Peyer's patch (tissue), 4 donors: Measurements from ENCODE around the gene GTF2H3. TPM values are rescaled to one million over a fixed set of nuclear protein-coding genes. Genes with fewer than 3 reads are reported as not detected.

Experiments used
- DNase-seq, 3 donors: peaks; one replicate each; pipeline ENCODE4 v3.0.0-alpha.2; 2017 to 2019
- H3K27ac ChIP-seq, 4 donors: fragments of 200-600 bp; sonication (generic); one replicate each; pipeline ENCODE4 v1.5.1; 2016 to 2019
- H3K27me3 ChIP-seq, 2 donors: fragments of 200-600 bp; sonication (generic); one replicate each; pipeline ENCODE4 v1.5.1; 2019
- H3K36me3 ChIP-seq, 3 donors: fragments of 200-600 bp; sonication (generic); one replicate each; pipeline ENCODE4 v1.5.1; 2016 to 2019
- H3K4me1 ChIP-seq, 4 donors: fragments of 200-600 bp; sonication (generic); one replicate each; pipeline ENCODE4 v1.5.1; 2016 to 2019
- H3K4me3 ChIP-seq, 4 donors: fragments of 200-600 bp; sonication (generic); 1 replicate in 3 of 4; 2 replicates in 1 of 4; pipeline ENCODE4 v1.5.1; 2016 to 2019; ENCODE audit warnings: mild to moderate bottlenecking in 1 of 4
- H3K9me3 ChIP-seq, 4 donors: fragments of 200-600 bp; sonication (generic); one replicate each; pipeline ENCODE4 v1.5.1; 2016 to 2019; ENCODE audit warnings: mild to moderate bottlenecking in 1 of 4
- CTCF ChIP-seq, 6 experiments: fragments of 450-650 bp in 4 of 6; fragments of 200-600 bp in 2 of 6; sonication (generic) in 1 of 6; IDR thresholded peaks; one replicate each; pipeline ENCODE4 v1.5.1; 2017 to 2019; ENCODE audit warnings: antibody characterized with exemption in 6 of 6, mild to moderate bottlenecking in 3 of 6, moderate library complexity in 1 of 6
- POLR2A ChIP-seq, 2 donors: fragments of 450-650 bp; IDR thresholded peaks; one replicate each; pipeline ENCODE4 v1.5.1; 2017; ENCODE audit warnings: antibody characterized with exemption in 2 of 2, mild to moderate bottlenecking in 2 of 2, moderate library complexity in 2 of 2
- total RNA-seq, 4 donors: library from RNA; depleted of rRNA; stranded (reverse); fragments of >200 nt; gene quantifications; one replicate each; pipeline ENCODE4 v1.1.0, GENCODE V29; 2016

The GTF2H3 gene
- total RNA-seq, 4 donors from 2014 or later = 11.1 to 25.6 (median 15.5) TPM

- Histone ChIP-seq H3K27me3 (no peaks in the 10 kb centered on the region), H3K4me3 (no peak overlapping the region), H3K27ac (no peak overlapping the region), H3K36me3 (peaks cover 0 to 15% (median 0%) of the 10 kb centered on the region in 3 donors), H3K4me1 (peaks cover 0 to 4% (median 0%) of the 10 kb centered on the region in 4 donors), H3K9me3 (no peaks in the 10 kb centered on the region)
- DNase-seq = no peak
- TF ChIP-seq POLR2A (IDR thresholded peaks at IDR 0.05) = no peak
- TF ChIP-seq CTCF (IDR thresholded peaks at IDR 0.05) = no peak
Measured at GRCh38 chr12:123676616-123677320, 43.1 kb downstream of the GTF2H3 start.

DNA sequence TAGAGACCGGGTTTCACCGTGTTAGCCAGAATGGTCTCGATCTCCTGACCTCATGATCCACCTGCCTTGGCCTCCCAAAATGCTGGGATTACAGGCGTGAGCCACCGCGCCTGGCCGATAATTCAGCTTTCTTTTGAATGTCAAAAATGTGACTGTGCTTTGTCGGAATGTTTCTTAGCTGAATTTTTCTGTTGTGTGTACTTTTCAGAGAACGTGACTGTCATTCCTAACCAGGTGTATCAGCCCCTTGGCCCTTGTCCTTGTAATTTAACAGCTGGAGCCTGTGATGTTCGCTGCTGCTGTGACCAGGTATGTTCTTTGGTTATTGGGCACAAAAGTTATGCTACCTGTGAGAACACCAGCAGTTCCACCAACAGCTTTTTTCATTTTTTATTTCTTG is 45.4 kb downstream of the GTF2H3 start:
- Histone ChIP-seq H3K9me3 (no peaks in the 10 kb centered on the region), H3K27me3 (no peaks in the 10 kb centered on the region), H3K4me1 (no peaks in the 10 kb centered on the region), H3K4me3 (no peak overlapping the region), H3K36me3 (peaks cover 0 to 15% (median 0%) of the 10 kb centered on the region in 3 donors), H3K27ac (no peak overlapping the region)
- TF ChIP-seq POLR2A (IDR thresholded peaks at IDR 0.05) (no peak), CTCF (IDR thresholded peaks at IDR 0.05) (no peak)
- DNase-seq = no peak

DNA sequence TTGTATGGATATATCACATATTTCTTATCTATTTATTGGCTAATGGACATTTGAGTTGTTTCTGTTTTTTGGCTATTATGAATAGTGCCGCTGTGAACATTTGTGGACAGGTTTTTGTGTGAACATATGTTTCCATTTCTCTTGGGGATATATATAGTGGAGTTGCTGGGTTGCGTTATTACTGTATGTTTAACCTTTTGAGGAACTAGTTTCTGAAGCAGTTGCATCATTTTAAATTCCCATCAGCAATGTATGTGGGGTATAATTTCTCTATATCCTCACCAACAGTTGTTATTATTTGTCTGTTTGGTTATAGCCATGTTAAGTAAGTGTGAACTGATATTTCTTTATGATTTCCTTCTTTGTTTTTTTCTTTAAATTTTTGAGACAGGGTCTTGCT is 48.0 kb downstream of the GTF2H3 start:
- Histone ChIP-seq H3K36me3 (peaks cover 0 to 11% (median 0%) of the 10 kb centered on the region in 3 donors), H3K4me3 (no peak overlapping the region), H3K27me3 (no peaks in the 10 kb centered on the region), H3K4me1 (no peaks in the 10 kb centered on the region), H3K9me3 (no peaks in the 10 kb centered on the region), H3K27ac (no peak overlapping the region)
- TF ChIP-seq POLR2A (IDR thresholded peaks at IDR 0.05) = no peak
- TF ChIP-seq CTCF (IDR thresholded peaks at IDR 0.05) = no peak
- no peak for DNase-seq

DNA sequence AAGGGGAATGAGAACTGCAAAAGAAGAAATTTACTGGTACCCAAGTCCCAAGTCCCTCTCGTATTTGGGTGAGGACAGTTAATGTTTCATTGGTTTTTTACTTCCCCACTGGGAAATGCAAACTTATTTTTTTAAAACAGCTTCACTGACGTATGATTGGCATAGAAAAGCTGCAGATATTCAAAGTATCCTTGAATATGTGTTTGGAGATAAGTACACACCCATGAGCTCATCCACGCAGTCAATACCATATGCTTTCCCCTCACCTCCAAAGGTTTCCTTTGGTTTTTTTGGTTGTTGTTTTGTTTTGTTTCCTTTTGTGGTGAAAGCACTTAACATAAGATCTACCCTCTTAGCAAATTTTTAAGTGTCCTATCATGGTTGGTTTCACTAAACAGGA is 50.3 kb downstream of the GTF2H3 start:
- TF ChIP-seq POLR2A (IDR thresholded peaks at IDR 0.05) (no peak), CTCF (IDR thresholded peaks at IDR 0.05) (no peak)
- Histone ChIP-seq H3K27ac (no peak overlapping the region), H3K4me1 (no peaks in the 10 kb centered on the region), H3K4me3 (no peak overlapping the region), H3K36me3 (peaks cover 0 to 23% (median 0%) of the 10 kb centered on the region in 3 donors), H3K27me3 (no peaks in the 10 kb centered on the region), H3K9me3 (no peaks in the 10 kb centered on the region)
- no peak for DNase-seq

- no peaks in the 10 kb centered on the region for H3K4me1 ChIP-seq
- no peaks in the 10 kb centered on the region for H3K9me3 ChIP-seq
- TF ChIP-seq CTCF (IDR thresholded peaks at IDR 0.05) (no peak), POLR2A (IDR thresholded peaks at IDR 0.05) (no peak)
- H3K27ac ChIP-seq = no peak overlapping the region
- peaks cover 0 to 24% (median 0%) of the 10 kb centered on the region in 3 donors for H3K36me3 ChIP-seq
- no peak for DNase-seq
- no peaks in the 10 kb centered on the region for H3K27me3 ChIP-seq
- no peak overlapping the region for H3K4me3 ChIP-seq
Measured at GRCh38 chr12:123686636-123687190, 53.1 kb downstream of the GTF2H3 start.
